Mesenchymal stem cell (in vitro differentiated cells and primary cell): ENCODE measurements around the gene GNG10.
A peak's percentile ranks its signal among the peaks of the same experiment; 100 is the strongest.

Experiments used
- DNase-seq: peaks from one replicate; pipeline ENCODE4 v3.0.0-alpha.2; 2013
- H2AFZ ChIP-seq: one replicate; pipeline ENCODE4 v1.6.1; 2013; ENCODE audit warnings: low read depth, mild to moderate bottlenecking, control low read depth, inconsistent platforms, low read length, moderate library complexity
- H2AK5ac ChIP-seq: 2 replicates; pipeline ENCODE4 v1.6.1; 2013; ENCODE audit warnings: low read length, moderate library complexity, mild to moderate bottlenecking, inconsistent platforms; ENCODE audit not compliant: severe bottlenecking
- H2BK120ac ChIP-seq: one replicate; pipeline ENCODE4 v1.6.1; 2013; ENCODE audit warnings: low read depth, mild to moderate bottlenecking, inconsistent platforms, low read length, moderate library complexity
- H2BK12ac ChIP-seq, 2 experiments: one replicate each; pipeline ENCODE4 v1.6.1; 2013; ENCODE audit warnings: inconsistent platforms in 2 of 2, low read length in 2 of 2, mild to moderate bottlenecking in 2 of 2, moderate library complexity in 2 of 2, control low read depth in 1 of 2
- H2BK15ac ChIP-seq: one replicate; pipeline ENCODE4 v1.6.1; 2013; ENCODE audit warnings: mild to moderate bottlenecking, low read depth, inconsistent platforms; ENCODE audit not compliant: poor library complexity, severe bottlenecking
- H2BK5ac ChIP-seq: 2 replicates; pipeline ENCODE4 v1.6.1; 2013; ENCODE audit warnings: low read depth, mild to moderate bottlenecking, low read length, control low read depth, inconsistent platforms; ENCODE audit not compliant: poor library complexity, severe bottlenecking
- H3K14ac ChIP-seq, 2 experiments: one replicate each; pipeline ENCODE4 v1.6.1; 2013; ENCODE audit warnings: inconsistent platforms in 2 of 2, low read length in 2 of 2, control low read depth in 1 of 2, mild to moderate bottlenecking in 1 of 2, moderate library complexity in 1 of 2
- H3K18ac ChIP-seq, 2 experiments: one replicate each; pipeline ENCODE4 v1.6.1; 2013; ENCODE audit warnings: inconsistent platforms in 2 of 2, low read length in 2 of 2, control low read depth in 1 of 2, low read depth in 1 of 2, mild to moderate bottlenecking in 1 of 2
- H3K23ac ChIP-seq, 2 experiments: one replicate each; pipeline ENCODE4 v1.6.1; 2013; ENCODE audit warnings: inconsistent platforms in 2 of 2, low read length in 2 of 2, mild to moderate bottlenecking in 2 of 2, moderate library complexity in 2 of 2, control low read depth in 1 of 2
- H3K27ac ChIP-seq: 2 replicates; pipeline ENCODE4 v1.5.1; 2013; ENCODE audit warnings: mild to moderate bottlenecking, moderate library complexity, low read length, control low read depth, inconsistent platforms; ENCODE audit not compliant: poor library complexity, severe bottlenecking
- H3K27me3 ChIP-seq, 2 experiments: 2 replicates each; pipeline versions ENCODE4 v1.6.1 to v1.7.0; 2013; ENCODE audit warnings: low read length in 2 of 2, mild to moderate bottlenecking in 2 of 2, moderate library complexity in 2 of 2, control low read depth in 1 of 2, inconsistent platforms in 1 of 2; ENCODE audit not compliant: control insufficient read depth in 1 of 2, insufficient read depth in 1 of 2
- H3K36me3 ChIP-seq, 2 experiments: 2 replicates each; pipeline versions ENCODE4 v1.6.1 to v1.7.0; 2013; ENCODE audit warnings: low read length in 2 of 2, control low read depth in 1 of 2, inconsistent platforms in 1 of 2, low read depth in 1 of 2, mild to moderate bottlenecking in 1 of 2; ENCODE audit not compliant: insufficient read depth in 2 of 2, control insufficient read depth in 1 of 2
- H3K4ac ChIP-seq, 2 experiments: one replicate each; pipeline ENCODE4 v1.6.1; 2013; ENCODE audit warnings: inconsistent platforms in 2 of 2, low read length in 2 of 2, mild to moderate bottlenecking in 2 of 2, moderate library complexity in 2 of 2, control low read depth in 1 of 2, low read depth in 1 of 2
- H3K4me1 ChIP-seq: 2 replicates; pipeline ENCODE4 v1.6.1; 2013; ENCODE audit warnings: low read depth, low read length, control low read depth; ENCODE audit not compliant: control insufficient read depth, insufficient read depth
- H3K4me2 ChIP-seq: 2 replicates; pipeline ENCODE4 v1.6.1; 2013; ENCODE audit warnings: low read length, mild to moderate bottlenecking, inconsistent platforms; ENCODE audit not compliant: poor library complexity, severe bottlenecking
- H3K4me3 ChIP-seq, 2 experiments: 2 replicates each; pipeline versions ENCODE4 v1.5.1 to v1.7.0; 2013; ENCODE audit warnings: low read length in 2 of 2, mild to moderate bottlenecking in 2 of 2, control low read depth in 1 of 2, low read depth in 1 of 2; ENCODE audit not compliant: insufficient read depth in 1 of 2
- H3K79me1 ChIP-seq: replicated peaks from 2 replicates; pipeline ENCODE4 v1.6.1; 2013; ENCODE audit warnings: mild to moderate bottlenecking, control low read depth, low read length, inconsistent platforms; ENCODE audit not compliant: poor library complexity, severe bottlenecking
- H3K9ac ChIP-seq: 2 replicates; pipeline ENCODE4 v1.7.0; 2013; ENCODE audit warnings: mild to moderate bottlenecking, low read length, moderate library complexity
- H3K9me3 ChIP-seq: 2 replicates; pipeline ENCODE4 v1.7.0; 2013; ENCODE audit warnings: mild to moderate bottlenecking, low read length; ENCODE audit not compliant: control insufficient read depth
- H4K8ac ChIP-seq: one replicate; pipeline ENCODE4 v1.6.1; 2013; ENCODE audit warnings: inconsistent platforms, mild to moderate bottlenecking, low read length, moderate library complexity
- H4K91ac ChIP-seq: one replicate; pipeline ENCODE4 v1.6.1; 2013; ENCODE audit warnings: mild to moderate bottlenecking, low read length, inconsistent platforms
- WGBS: methylation state at CpG from one replicate; pipeline ENCODE4 v1.1.7; 2013; ENCODE audit warnings: mixed read lengths; 5-methylcytosine and 5-hydroxymethylcytosine counted together

The GNG10 gene

DNA sequence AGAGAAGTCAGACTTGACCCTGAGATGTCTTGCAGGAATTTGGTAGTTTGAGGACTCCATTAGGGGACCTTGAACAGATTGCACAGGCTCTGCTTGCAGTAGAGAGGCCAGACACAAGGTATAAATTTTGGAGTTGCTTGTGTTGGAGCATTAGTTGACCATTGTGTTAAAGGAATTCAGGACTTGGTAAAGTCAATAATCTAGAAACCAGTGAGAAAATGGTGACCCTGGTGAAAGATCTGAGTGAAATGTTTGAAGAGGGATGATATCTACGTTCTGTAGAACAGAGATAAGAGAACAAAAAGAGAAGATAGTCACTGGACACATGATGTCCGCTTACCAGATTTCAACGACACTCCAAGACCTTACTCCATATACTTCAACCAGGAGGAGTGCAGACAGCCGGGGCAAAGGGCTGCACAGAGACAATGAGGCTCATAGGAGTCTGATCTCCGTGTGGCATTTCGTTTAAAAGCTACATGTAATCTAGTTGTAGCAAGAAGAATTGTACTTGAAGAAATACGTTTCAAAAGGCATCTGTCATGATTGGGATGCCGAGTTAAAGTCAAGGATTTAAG is 17.1 kb upstream of the GNG10 start:
- 97% methylated on average over 7 of the region's 8 CpGs for WGBS
- H2AFZ ChIP-seq, result no peak overlapping the region
- no peak overlapping the region for H2BK120ac ChIP-seq
- H4K8ac ChIP-seq, result no peak overlapping the region
- H2BK5ac ChIP-seq, result no peak overlapping the region
- peaks cover 18% of the 10 kb centered on the region for H3K79me1 ChIP-seq
- H3K23ac ChIP-seq, result no peak overlapping the region
- no peak overlapping the region for H3K18ac ChIP-seq
- DNase-seq, result no peak
- no peak overlapping the region for H2BK12ac ChIP-seq
- no peak overlapping the region for H3K9ac ChIP-seq
- H3K4me1 ChIP-seq, result no peaks in the 10 kb centered on the region
- H3K4ac ChIP-seq, result no peak overlapping the region
- H3K4me3 ChIP-seq, result no peak overlapping the region
- H3K36me3 ChIP-seq, result peaks cover 2 to 36% of the 10 kb centered on the region in 2 experiments
- H3K27me3 ChIP-seq, result no peaks in the 10 kb centered on the region
- H2BK15ac ChIP-seq, result no peak overlapping the region
- no peak overlapping the region for H3K27ac ChIP-seq
- no peaks in the 10 kb centered on the region for H3K9me3 ChIP-seq
- no peak overlapping the region for H3K14ac ChIP-seq
- no peak overlapping the region for H2AK5ac ChIP-seq
- H3K4me2 ChIP-seq, result no peak overlapping the region
- H4K91ac ChIP-seq, result no peak overlapping the region

DNA sequence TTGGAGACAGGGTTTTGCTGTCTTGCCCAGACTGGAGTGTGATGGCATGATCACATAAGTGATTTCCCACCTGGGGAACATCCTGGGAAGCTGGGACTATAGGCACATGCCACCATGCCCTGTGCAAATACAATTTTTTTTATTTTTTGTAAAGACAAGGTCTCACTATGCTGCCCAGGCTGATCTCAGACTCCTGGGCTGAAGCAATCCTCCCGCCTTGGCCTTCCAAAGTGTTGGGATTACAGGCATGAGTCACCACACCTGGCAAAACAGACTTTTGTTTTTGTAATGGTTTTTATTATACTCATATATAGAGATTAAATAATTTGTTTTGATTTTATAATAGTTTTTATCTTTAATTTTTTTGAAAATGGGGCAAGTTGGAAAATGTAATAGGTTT is 15.6 kb upstream of the GNG10 start:
- Histone ChIP-seq H3K9me3 (no peaks in the 10 kb centered on the region), H3K18ac (no peak overlapping the region), H3K36me3 (peaks cover 2 to 50% of the 10 kb centered on the region in 2 experiments), H3K4me3 (no peak overlapping the region), H3K4me1 (no peaks in the 10 kb centered on the region), H4K91ac (no peak overlapping the region), H2AK5ac (no peak overlapping the region), H2BK12ac (no peak overlapping the region), H2AFZ (no peak overlapping the region), H2BK5ac (no peak overlapping the region), H3K27me3 (no peaks in the 10 kb centered on the region), H3K79me1 (peaks cover 18% of the 10 kb centered on the region), H3K27ac (no peak overlapping the region), H3K14ac (no peak overlapping the region), H2BK120ac (no peak overlapping the region), H4K8ac (no peak overlapping the region), H2BK15ac (no peak overlapping the region), H3K4me2 (no peak overlapping the region), H3K9ac (no peak overlapping the region), H3K23ac (no peak overlapping the region), H3K4ac (no peak overlapping the region)
- 100% methylated on average over 1 of the region's 1 CpG for WGBS
- DNase-seq, result no peak

DNA sequence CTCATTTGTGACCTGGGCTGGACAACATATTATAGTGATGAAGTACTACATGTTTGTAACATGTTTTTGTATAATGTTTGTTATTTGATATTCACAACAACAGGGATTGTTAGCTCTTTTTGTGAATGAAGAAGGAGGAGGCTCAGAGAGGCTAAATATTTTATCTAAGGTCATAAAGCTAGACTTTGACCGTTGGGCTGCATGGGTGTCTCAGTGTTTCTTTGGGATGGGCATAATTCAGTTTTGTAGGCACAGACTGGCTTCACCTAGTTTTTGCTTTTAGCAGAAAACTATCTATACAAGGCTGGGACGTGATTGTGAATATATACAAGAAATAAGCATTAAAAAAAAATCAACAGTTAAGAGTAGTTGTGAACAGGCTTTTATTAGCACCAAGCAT is 15.0 kb upstream of the GNG10 start:
- Histone ChIP-seq H3K4ac (no peak overlapping the region), H2BK12ac (no peak overlapping the region), H3K18ac (no peak overlapping the region), H3K79me1 (peaks cover 19% of the 10 kb centered on the region), H2BK15ac (no peak overlapping the region), H3K14ac (no peak overlapping the region), H3K23ac (no peak overlapping the region), H3K27me3 (no peaks in the 10 kb centered on the region), H3K4me1 (no peaks in the 10 kb centered on the region), H3K4me2 (no peak overlapping the region), H3K9ac (no peak overlapping the region), H3K36me3 (peaks cover 2 to 50% of the 10 kb centered on the region in 2 experiments), H2AK5ac (no peak overlapping the region), H4K8ac (no peak overlapping the region), H3K27ac (no peak overlapping the region), H4K91ac (no peak overlapping the region), H3K4me3 (no peak overlapping the region), H3K9me3 (no peaks in the 10 kb centered on the region), H2BK120ac (no peak overlapping the region), H2BK5ac (no peak overlapping the region), H2AFZ (no peak overlapping the region)
- 100% methylated on average over 1 of the region's 2 CpGs for WGBS
- DNase-seq, result no peak

DNA sequence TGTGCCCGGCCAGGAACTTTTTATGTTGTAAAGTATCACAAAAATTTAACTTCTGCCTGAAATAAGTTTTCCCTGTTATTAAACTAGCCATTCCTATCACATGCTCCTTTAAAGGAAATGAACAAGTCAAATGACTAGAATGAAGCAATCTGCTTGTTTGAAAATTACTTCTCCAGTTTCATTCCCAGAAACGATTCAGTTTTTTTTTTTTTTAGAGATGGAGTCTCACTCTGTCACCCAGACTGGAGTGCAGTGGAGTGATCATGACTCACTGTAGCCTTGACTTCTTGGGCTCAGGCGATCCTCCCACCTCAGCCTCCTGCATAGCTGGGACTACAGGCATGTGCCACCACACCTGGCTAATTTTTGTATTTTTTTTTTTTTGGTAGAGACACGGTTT is 13.3 kb upstream of the GNG10 start:
- H4K91ac ChIP-seq, result no peak overlapping the region
- no peak overlapping the region for H2BK5ac ChIP-seq
- peaks cover 2 to 48% of the 10 kb centered on the region in 2 experiments for H3K36me3 ChIP-seq
- WGBS, result 89% methylated on average over 3 of the region's 4 CpGs
- H3K27ac ChIP-seq, result no peak overlapping the region
- peak overlapping the region; percentile 44 for H3K9ac ChIP-seq
- H2BK15ac ChIP-seq, result no peak overlapping the region
- no peak overlapping the region for H4K8ac ChIP-seq
- peaks cover 15% of the 10 kb centered on the region for H3K79me1 ChIP-seq
- H3K4me1 ChIP-seq, result no peaks in the 10 kb centered on the region
- no peak overlapping the region for H2AFZ ChIP-seq
- H3K9me3 ChIP-seq, result no peaks in the 10 kb centered on the region
- no peak overlapping the region for H3K4me2 ChIP-seq
- H3K14ac ChIP-seq, result no peak overlapping the region
- H3K4ac ChIP-seq, result no peak overlapping the region
- H3K18ac ChIP-seq, result no peak overlapping the region
- no peak overlapping the region for H2BK120ac ChIP-seq
- DNase-seq, result peak; percentile 51
- H2AK5ac ChIP-seq, result no peak overlapping the region
- H3K27me3 ChIP-seq, result no peaks in the 10 kb centered on the region
- no peak overlapping the region for H3K23ac ChIP-seq
- H3K4me3 ChIP-seq, result no peak overlapping the region
- H2BK12ac ChIP-seq, result no peak overlapping the region
